ENCODE results near the gene LYPLAL1.

GRCh38 chr1:219201656-219202055 is 28.0 kb downstream of the LYPLAL1 start:
- TF ChIP-seq FOXK1 (CRISPR knock-in tag; IDR thresholded peaks at IDR 0.05) = no peak
- no peak for TF ChIP-seq JUN (CRISPR knock-in tag; IDR thresholded peaks at IDR 0.05)
- no peak for TF ChIP-seq CTCF (IDR thresholded peaks at IDR 0.05)
- TF ChIP-seq, protein P1, sequence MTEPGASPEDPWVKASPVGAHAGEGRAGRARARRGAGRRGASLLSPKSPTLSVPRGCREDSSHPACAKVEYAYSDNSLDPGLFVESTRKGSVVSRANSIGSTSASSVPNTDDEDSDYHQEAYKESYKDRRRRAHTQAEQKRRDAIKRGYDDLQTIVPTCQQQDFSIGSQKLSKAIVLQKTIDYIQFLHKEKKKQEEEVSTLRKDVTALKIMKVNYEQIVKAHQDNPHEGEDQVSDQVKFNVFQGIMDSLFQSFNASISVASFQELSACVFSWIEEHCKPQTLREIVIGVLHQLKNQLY (CRISPR knock-in tag; IDR thresholded peaks at IDR 0.05) = no peak
- TF ChIP-seq, protein P2, sequence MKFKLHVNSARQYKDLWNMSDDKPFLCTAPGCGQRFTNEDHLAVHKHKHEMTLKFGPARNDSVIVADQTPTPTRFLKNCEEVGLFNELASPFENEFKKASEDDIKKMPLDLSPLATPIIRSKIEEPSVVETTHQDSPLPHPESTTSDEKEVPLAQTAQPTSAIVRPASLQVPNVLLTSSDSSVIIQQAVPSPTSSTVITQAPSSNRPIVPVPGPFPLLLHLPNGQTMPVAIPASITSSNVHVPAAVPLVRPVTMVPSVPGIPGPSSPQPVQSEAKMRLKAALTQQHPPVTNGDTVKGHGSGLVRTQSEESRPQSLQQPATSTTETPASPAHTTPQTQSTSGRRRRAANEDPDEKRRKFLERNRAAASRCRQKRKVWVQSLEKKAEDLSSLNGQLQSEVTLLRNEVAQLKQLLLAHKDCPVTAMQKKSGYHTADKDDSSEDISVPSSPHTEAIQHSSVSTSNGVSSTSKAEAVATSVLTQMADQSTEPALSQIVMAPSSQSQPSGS (CRISPR knock-in tag; IDR thresholded peaks at IDR 0.05; ENCODE audit: borderline replicate concordance, low read depth) = no peak
- TF ChIP-seq, protein P3, sequence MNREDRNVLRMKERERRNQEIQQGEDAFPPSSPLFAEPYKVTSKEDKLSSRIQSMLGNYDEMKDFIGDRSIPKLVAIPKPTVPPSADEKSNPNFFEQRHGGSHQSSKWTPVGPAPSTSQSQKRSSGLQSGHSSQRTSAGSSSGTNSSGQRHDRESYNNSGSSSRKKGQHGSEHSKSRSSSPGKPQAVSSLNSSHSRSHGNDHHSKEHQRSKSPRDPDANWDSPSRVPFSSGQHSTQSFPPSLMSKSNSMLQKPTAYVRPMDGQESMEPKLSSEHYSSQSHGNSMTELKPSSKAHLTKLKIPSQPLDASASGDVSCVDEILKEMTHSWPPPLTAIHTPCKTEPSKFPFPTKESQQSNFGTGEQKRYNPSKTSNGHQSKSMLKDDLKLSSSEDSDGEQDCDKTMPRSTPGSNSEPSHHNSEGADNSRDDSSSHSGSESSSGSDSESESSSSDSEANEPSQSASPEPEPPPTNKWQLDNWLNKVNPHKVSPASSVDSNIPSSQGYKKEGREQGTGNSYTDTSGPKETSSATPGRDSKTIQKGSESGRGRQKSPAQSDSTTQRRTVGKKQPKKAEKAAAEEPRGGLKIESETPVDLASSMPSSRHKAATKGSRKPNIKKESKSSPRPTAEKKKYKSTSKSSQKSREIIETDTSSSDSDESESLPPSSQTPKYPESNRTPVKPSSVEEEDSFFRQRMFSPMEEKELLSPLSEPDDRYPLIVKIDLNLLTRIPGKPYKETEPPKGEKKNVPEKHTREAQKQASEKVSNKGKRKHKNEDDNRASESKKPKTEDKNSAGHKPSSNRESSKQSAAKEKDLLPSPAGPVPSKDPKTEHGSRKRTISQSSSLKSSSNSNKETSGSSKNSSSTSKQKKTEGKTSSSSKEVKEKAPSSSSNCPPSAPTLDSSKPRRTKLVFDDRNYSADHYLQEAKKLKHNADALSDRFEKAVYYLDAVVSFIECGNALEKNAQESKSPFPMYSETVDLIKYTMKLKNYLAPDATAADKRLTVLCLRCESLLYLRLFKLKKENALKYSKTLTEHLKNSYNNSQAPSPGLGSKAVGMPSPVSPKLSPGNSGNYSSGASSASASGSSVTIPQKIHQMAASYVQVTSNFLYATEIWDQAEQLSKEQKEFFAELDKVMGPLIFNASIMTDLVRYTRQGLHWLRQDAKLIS (CRISPR knock-in tag; IDR thresholded peaks at IDR 0.05; ENCODE audit: borderline replicate concordance) = no peak
- no peak for TF ChIP-seq E2F4 (CRISPR knock-in tag; IDR thresholded peaks at IDR 0.05; ENCODE audit: borderline replicate concordance, low read depth)
- TF ChIP-seq, protein P4, sequence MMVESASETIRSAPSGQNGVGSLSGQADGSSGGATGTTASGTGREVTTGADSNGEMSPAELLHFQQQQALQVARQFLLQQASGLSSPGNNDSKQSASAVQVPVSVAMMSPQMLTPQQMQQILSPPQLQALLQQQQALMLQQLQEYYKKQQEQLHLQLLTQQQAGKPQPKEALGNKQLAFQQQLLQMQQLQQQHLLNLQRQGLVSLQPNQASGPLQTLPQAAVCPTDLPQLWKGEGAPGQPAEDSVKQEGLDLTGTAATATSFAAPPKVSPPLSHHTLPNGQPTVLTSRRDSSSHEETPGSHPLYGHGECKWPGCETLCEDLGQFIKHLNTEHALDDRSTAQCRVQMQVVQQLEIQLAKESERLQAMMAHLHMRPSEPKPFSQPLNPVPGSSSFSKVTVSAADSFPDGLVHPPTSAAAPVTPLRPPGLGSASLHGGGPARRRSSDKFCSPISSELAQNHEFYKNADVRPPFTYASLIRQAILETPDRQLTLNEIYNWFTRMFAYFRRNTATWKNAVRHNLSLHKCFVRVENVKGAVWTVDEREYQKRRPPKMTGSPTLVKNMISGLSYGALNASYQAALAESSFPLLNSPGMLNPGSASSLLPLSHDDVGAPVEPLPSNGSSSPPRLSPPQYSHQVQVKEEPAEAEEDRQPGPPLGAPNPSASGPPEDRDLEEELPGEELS (CRISPR knock-in tag; IDR thresholded peaks at IDR 0.05) = no peak
- TF ChIP-seq NR2C2 (CRISPR knock-in tag; IDR thresholded peaks at IDR 0.05) = no peak
- TF ChIP-seq TEAD1 (CRISPR knock-in tag; IDR thresholded peaks at IDR 0.05) = no peak
- TF ChIP-seq CREM (CRISPR knock-in tag; IDR thresholded peaks at IDR 0.05) = no peak
- TF ChIP-seq MAX (CRISPR knock-in tag; IDR thresholded peaks at IDR 0.05) = no peak

Data from WTC11 (cell line).